ENCODE measurements around the gene SLC39A11. TPM values are rescaled to one million over a fixed set of nuclear protein-coding genes. Genes with fewer than 3 reads are reported as not detected.

The SLC39A11 gene
- total RNA-seq, 4 donors from 2014 or later, result 36.6 to 75.0 (median 40.2) TPM

DNA sequence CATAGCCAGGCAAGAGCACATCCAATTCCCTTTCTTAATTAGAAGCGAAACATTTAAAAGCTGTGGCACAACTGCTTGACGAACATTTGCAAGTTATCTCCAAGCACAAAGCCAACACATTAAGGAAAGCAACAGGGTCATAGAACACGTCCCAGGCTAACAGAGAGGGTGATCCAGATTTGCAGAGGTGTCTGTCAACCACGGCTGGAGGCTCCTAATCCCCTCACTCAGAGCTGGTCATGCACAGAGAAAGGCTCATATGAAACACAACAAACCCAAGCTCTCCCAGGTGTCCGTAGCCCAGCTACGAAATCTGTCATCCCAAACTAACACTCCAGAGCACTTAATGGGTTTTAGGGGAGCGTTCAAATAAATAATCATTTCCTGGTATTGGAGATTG, 276.1 kb downstream of the SLC39A11 start:
- TF ChIP-seq, protein P1, sequence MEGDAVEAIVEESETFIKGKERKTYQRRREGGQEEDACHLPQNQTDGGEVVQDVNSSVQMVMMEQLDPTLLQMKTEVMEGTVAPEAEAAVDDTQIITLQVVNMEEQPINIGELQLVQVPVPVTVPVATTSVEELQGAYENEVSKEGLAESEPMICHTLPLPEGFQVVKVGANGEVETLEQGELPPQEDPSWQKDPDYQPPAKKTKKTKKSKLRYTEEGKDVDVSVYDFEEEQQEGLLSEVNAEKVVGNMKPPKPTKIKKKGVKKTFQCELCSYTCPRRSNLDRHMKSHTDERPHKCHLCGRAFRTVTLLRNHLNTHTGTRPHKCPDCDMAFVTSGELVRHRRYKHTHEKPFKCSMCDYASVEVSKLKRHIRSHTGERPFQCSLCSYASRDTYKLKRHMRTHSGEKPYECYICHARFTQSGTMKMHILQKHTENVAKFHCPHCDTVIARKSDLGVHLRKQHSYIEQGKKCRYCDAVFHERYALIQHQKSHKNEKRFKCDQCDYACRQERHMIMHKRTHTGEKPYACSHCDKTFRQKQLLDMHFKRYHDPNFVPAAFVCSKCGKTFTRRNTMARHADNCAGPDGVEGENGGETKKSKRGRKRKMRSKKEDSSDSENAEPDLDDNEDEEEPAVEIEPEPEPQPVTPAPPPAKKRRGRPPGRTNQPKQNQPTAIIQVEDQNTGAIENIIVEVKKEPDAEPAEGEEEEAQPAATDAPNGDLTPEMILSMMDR (IDR thresholded peaks at IDR 0.05; ENCODE audit: low read depth), result no peak

DNA sequence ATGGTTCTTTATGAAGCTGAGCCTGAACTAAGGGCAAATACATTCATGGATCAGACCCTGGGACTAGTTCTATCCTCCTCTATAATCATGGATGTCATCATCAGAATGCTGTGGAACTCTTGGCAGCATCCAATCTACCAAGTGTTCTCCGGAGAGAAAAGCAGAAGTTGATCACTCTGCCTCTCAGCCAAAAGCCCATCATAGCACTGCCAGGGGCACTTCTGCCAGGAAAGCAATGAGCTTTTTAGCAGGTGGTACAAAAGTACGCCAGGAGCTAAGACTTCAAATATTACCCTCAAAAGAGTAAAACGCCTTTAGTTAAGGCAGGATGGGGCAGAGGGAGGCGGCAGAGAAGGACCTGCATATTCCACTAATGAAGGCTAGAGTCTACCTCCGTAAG, 279.0 kb downstream of the SLC39A11 start:
- TF ChIP-seq, protein P1 (IDR thresholded peaks at IDR 0.05; ENCODE audit: low read depth), result no peak

DNA sequence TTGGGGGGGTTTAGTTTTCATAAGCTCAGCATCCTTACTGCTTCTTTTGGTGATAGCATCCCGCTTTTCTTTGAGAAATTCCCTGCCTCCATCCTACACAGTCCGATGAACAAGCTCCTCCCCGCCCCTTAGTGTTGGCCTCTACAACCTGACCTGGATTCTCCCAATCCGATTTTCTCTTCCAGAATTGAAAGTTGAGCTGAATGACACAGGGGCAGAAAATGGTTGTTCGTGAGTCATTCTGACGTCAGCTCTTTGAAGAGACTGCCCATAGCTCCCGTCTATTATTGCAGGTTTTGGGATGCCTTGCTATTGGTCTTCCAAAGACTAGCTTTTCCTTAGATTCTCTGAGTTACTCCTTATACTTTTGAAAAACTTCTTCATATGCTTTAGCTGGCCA, 279.7 kb downstream of the SLC39A11 start:
- TF ChIP-seq, protein P1 (IDR thresholded peaks at IDR 0.05; ENCODE audit: low read depth), result no peak

DNA sequence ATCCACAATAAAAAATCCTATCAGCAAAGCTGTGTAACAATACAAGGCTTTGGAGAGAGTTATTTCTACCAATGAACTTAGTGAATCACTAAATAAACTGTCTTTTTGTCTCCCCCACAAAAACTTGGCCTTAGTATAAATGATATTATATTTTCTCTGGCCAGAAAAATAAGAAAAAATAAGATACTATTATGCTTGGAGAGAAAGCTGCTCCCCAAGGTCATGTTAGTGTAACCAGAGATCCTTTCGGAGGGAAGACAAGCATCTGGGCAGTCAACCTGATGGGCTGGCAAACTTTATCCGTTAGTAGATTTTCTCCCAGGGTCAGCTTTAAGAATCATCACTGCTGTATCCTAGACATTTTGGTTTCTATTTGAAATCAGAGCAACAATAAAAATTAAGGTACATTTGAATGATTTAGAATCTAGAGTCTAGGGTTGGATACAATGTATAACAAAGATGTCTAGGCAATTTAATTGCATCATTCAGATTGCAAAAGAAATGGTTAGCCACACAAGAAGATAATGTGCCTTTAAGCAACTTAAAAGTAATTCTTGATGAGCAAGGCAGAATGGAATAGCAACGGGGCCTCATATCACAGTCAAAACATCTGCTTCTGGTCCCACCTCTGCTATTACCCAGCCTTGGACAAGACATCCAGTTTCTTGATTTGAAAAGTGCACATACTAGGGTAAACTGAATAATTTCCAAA, 280.4 kb downstream of the SLC39A11 start:
- TF ChIP-seq, protein P1 (IDR thresholded peaks at IDR 0.05; ENCODE audit: low read depth), result no peak

DNA sequence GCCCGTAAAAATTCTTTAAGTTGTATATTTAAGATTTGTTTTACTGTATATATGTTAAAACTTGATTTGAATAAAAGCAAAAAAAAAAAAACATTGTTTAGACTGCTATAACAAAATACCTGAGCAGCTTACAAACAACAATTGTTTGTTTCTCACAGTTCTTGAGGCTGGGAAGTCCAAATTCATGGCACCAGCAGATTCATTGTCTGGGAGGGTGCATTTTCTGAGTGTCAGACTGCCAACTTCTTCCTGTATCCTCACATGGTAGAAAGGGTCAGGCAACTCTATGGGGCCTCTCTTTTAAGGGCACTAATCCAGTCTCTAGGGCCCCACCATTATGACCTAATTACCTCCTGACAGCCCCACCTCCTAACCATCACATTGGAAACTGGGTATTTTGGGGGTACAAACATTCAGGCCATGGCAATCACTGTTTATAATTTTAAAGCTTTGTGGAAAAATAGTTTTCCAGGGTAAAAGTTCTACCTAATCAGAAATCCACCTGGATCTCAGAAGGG, 281.4 kb downstream of the SLC39A11 start:
- TF ChIP-seq, protein P1 (IDR thresholded peaks at IDR 0.05; ENCODE audit: low read depth), result no peak

DNA sequence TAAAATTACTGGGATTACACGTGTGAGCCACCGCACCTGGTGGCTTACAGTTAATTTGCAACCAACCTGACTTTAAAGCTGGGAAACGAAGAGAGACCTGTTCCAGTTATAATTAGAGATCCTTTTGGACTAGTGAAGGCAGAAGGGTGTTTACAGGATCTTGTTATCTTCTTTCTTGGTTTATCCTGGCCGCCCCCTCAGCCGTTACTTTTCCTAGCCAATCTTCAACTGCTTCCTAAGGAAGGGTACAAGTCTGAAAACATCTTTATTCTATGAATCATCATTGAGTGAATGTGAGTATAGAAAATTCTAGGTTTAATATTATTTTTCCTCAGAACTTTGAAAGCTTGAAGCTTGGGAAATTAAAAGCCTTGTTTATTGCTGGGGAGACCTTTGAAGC, 286.5 kb downstream of the SLC39A11 start:
- TF ChIP-seq, protein P1 (IDR thresholded peaks at IDR 0.05; ENCODE audit: low read depth), result no peak

DNA sequence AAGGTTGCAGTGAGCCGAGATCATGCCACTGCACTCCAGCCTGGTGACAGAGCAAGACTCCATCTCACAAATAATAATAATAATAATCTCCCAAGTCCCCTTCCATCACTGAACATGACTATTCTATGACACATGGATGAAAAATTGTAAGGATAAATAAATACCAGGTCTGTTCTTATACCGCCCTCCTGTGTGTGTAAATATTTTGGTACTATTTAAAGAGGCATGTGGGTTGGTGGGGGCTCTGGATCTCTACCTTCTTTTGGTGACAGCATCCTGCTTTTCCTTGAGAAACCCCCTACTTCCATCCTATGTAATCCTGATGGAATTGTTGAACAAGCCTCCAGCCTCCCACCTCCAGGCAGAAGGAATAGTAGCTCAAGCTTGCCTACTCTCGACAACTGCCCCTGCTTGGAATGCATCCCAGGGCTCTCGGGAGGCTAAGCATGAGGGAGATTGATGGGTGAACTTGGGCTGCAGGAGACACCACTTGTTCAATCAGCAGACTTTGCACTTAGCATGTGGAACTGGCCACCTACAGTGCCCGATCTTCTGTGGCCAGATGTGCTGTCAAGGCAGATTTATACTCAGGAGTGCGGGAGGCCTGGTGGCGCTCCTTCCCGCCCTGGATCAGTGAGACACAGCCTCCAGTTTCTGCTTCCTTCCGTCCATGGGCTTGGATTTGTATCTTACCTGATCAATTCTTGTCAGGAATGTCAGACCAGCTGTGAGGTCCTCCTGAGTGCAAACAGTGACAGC, 287.4 kb downstream of the SLC39A11 start:
- TF ChIP-seq, protein P1 (IDR thresholded peaks at IDR 0.05; ENCODE audit: low read depth), result no peak
